ENCODE results near the gene COX7C.
"Not testable (repeated sequence)": the region's sequence is repeated elsewhere in the genome, so short reads cannot be mapped to it uniquely, and the experiment has no call there.

Gene COX7C

GRCh38 chr5:86617756-86618576 lies at the start of gene COX7C:
TSS of gene COX7C (plus strand) at chr5:86617941. CDS start at chr5:86618056, 115 bp downstream.
- DNase-seq (ENCODE audit: low read depth in 3 of 3), result peak; percentile 83 to 90 (median 86)

- DNase-seq (ENCODE audit: low read depth in 3 of 3), result not testable (repeated sequence)
These were observed 48.0 kb upstream of the COX7C start for GRCh38 chr5:86569522-86570426.

- no peak for DNase-seq (ENCODE audit: low read depth in 3 of 3)
These were observed 47.2 kb upstream of the COX7C start for GRCh38 chr5:86570427-86571083.

GRCh38 chr5:86571109-86571508 lies 46.6 kb upstream of the COX7C start:
- DNase-seq (ENCODE audit: low read depth in 3 of 3), result not testable (repeated sequence)

GRCh38 chr5:86572825-86573517 lies 44.8 kb upstream of the COX7C start:
- DNase-seq (ENCODE audit: low read depth in 3 of 3), result no peak

- no peak for DNase-seq (ENCODE audit: low read depth in 3 of 3)
These were observed 38.2 kb upstream of the COX7C start for GRCh38 chr5:86579502-86579901.

GRCh38 chr5:86596476-86596875 lies 21.3 kb upstream of the COX7C start:
- DNase-seq (ENCODE audit: low read depth in 3 of 3), result no peak

- no peak for DNase-seq (ENCODE audit: low read depth in 3 of 3)
These were observed 11.9 kb upstream of the COX7C start for GRCh38 chr5:86605881-86606280.

- no peak for DNase-seq (ENCODE audit: low read depth in 3 of 3)
These were observed 4.3 kb upstream of the COX7C start for GRCh38 chr5:86613455-86613854.

GRCh38 chr5:86617309-86617755 lies 409 bp upstream of the COX7C start:
- DNase-seq (ENCODE audit: low read depth in 3 of 3), result no peak

- DNase-seq (ENCODE audit: low read depth in 3 of 3), result no peak
These were observed 6.2 kb downstream of the COX7C start for GRCh38 chr5:86623785-86624483.

GRCh38 chr5:86625148-86625547 lies 7.4 kb downstream of the COX7C start:
- DNase-seq (ENCODE audit: low read depth in 3 of 3), result no peak

- no peak for DNase-seq (ENCODE audit: low read depth in 3 of 3)
These were observed 8.4 kb downstream of the COX7C start for GRCh38 chr5:86626149-86626548.

GRCh38 chr5:86631165-86631564 lies 13.4 kb downstream of the COX7C start:
- no peak for DNase-seq (ENCODE audit: low read depth in 3 of 3)

GRCh38 chr5:86640998-86641397 lies 23.3 kb downstream of the COX7C start:
- DNase-seq (ENCODE audit: low read depth in 3 of 3), result no peak

- no peak for DNase-seq (ENCODE audit: low read depth in 3 of 3)
These were observed 27.1 kb downstream of the COX7C start for GRCh38 chr5:86644843-86645242.

- DNase-seq (ENCODE audit: low read depth in 3 of 3), result no peak
These were observed 28.1 kb downstream of the COX7C start for GRCh38 chr5:86645885-86646284.

GRCh38 chr5:86646671-86647070 lies 28.9 kb downstream of the COX7C start:
- DNase-seq (ENCODE audit: low read depth in 3 of 3), result no peak

- DNase-seq (ENCODE audit: low read depth in 3 of 3), result no peak
These were observed 32.2 kb downstream of the COX7C start for GRCh38 chr5:86649832-86650505.

- DNase-seq (ENCODE audit: low read depth in 3 of 3), result not testable (repeated sequence)
These were observed 43.0 kb downstream of the COX7C start for GRCh38 chr5:86660771-86661170.

Data from stimulated activated CD4-positive, alpha-beta T cell treated with anti-CD3 and anti-CD28 coated beads, TNF-alpha, amount 100 ng/mL, for 48 hours (primary cell).